GM21528 (cell line): ENCODE measurements around the gene QARS1.

ENCODE experiments used
- ATAC-seq: cut with Tn5 transposase; IDR thresholded peaks from one replicate; pipeline ENCODE4 v1.9.1; 2021; ENCODE audit warnings: mild to moderate bottlenecking, moderate library complexity; ENCODE audit not compliant: unreplicated experiment, low FRiP score

QARS1 gene

GRCh38 chr3:49058011-49058410 is 46.5 kb downstream of the QARS1 start:
- no peak for ATAC-seq

GRCh38 chr3:49057268-49057667 is 47.3 kb downstream of the QARS1 start:
- no peak for ATAC-seq

GRCh38 chr3:49054344-49054862 is 50.2 kb downstream of the QARS1 start:
- no peak for ATAC-seq

- ATAC-seq, result no peak
These were observed 51.0 kb downstream of the QARS1 start for GRCh38 chr3:49053543-49053942.
